Right lobe of liver (tissue), 6 donors: ENCODE measurements around the gene R3HCC1L. TPM values are rescaled to one million over a fixed set of nuclear protein-coding genes. Genes with fewer than 3 reads are reported as not detected.
"Not testable (repeated sequence)": the region's sequence is repeated elsewhere in the genome, so short reads cannot be mapped to it uniquely, and the experiment has no call there.

Source experiments
- ATAC-seq, 4 donors: fragments of 200-7000 bp; cut with Tn5 transposase; one replicate each; pipeline ENCODE4 v1.9.1; 2020; ENCODE audit warnings: mild to moderate bottlenecking in 4 of 4, moderate library complexity in 4 of 4
- DNase-seq, 3 donors: peaks; one replicate each; pipeline ENCODE4 v3.0.0-alpha.2; 2020
- H3K27ac ChIP-seq, 3 donors: fragments of 200-600 bp; one replicate each; pipeline ENCODE4 v1.8.0; 2022
- H3K27me3 ChIP-seq, 2 donors: fragments of 200-600 bp; one replicate each; pipeline ENCODE4 v1.8.0; 2022
- H3K36me3 ChIP-seq, 4 donors: fragments of 200-600 bp; sonication (generic) in 1 of 4; one replicate each; pipeline versions ENCODE4 v1.5.1 to v1.8.0; 2017 to 2022; ENCODE audit warnings: control low read depth in 1 of 4
- H3K4me1 ChIP-seq, 4 donors: fragments of 200-600 bp; sonication (generic) in 1 of 4; one replicate each; pipeline versions ENCODE4 v1.5.1 to v1.8.0; 2017 to 2022; ENCODE audit warnings: control low read depth in 1 of 4
- H3K4me3 ChIP-seq, 3 donors: fragments of 200-600 bp; one replicate each; pipeline ENCODE4 v1.8.0; 2022
- H3K9me3 ChIP-seq, 4 donors: fragments of 200-600 bp; sonication (generic) in 1 of 4; one replicate each; pipeline versions ENCODE4 v1.5.1 to v1.8.0; 2017 to 2022; ENCODE audit warnings: control low read depth in 1 of 4
- CTCF ChIP-seq, 4 donors: fragments of 200-600 bp in 3 of 4; fragments of 450-650 bp in 1 of 4; IDR thresholded peaks; one replicate each; pipeline versions ENCODE4 v1.5.1 to v1.8.0; 2016 to 2022; ENCODE audit warnings: antibody characterized with exemption in 4 of 4, mild to moderate bottlenecking in 2 of 4
- POLR2A ChIP-seq: fragments of 450-650 bp; IDR thresholded peaks from one replicate; pipeline ENCODE4 v1.6.1; 2017; ENCODE audit warnings: antibody characterized with exemption, mild to moderate bottlenecking
- WGBS: methylation state at CpG from one replicate; pipeline ENCODE4 v1.1.6; 2018; ENCODE audit warnings: low coverage, low lambda C conversion rate; ENCODE audit not compliant: insufficient coverage; ENCODE audit errors: missing lambda C conversion rate; 5-methylcytosine and 5-hydroxymethylcytosine counted together
- intact Hi-C, 2 donors: fragments of 100-400 bp; cut with DNase I; formaldehyde crosslinking; loops; one replicate each; pipeline versions ENCODE4 v1.11.2 to v1.14.1; 2022
- total RNA-seq, 6 experiments: library from RNA; depleted of rRNA in 2 of 6; stranded (reverse); fragments of >200 nt in 2 of 6; fragmentation: NEBNext Ultra II Directional in 3 of 6; extraction: Animal tissue kit (Norgen Biotek cat#: 25700) in 3 of 6; gene quantifications; one replicate each; pipeline versions ENCODE4 v1.1.0 to v1.2.4, GENCODE V29; 2016 to 2023
- donor health status: DM: no; HTN: yes; CAD: no.
- donor health status: DM: no; HTN: no; CAD: no.
- donor health status: DM: no; HTN: no; CAD: no.
- donor health status: DM: no; HTN: yes; CAD: no.
- donor health status: DM: no; HTN: yes; CAD: no.

R3HCC1L gene
- total RNA-seq, 6 experiments from 2014 or later: 5.0 to 6.5 (median 5.5) TPM

- Histone ChIP-seq H3K27me3 (no peaks in the 10 kb centered on the region), H3K4me1 (no peaks in the 10 kb centered on the region), H3K27ac (no peak overlapping the region), H3K4me3 (no peak overlapping the region), H3K9me3 (no peaks in the 10 kb centered on the region), H3K36me3 (no peaks in the 10 kb centered on the region)
- WGBS: 43% methylated on average over 4 of the region's 6 CpGs
- intact Hi-C loops: no loop called here
- no peak for TF ChIP-seq POLR2A
- TF ChIP-seq CTCF (IDR thresholded peaks at IDR 0.05): no peak
- DNase-seq (no peak), ATAC-seq (no peak)
These were observed 8.4 kb upstream of the R3HCC1L start for GRCh38 chr10:98125940-98126631.

DNA sequence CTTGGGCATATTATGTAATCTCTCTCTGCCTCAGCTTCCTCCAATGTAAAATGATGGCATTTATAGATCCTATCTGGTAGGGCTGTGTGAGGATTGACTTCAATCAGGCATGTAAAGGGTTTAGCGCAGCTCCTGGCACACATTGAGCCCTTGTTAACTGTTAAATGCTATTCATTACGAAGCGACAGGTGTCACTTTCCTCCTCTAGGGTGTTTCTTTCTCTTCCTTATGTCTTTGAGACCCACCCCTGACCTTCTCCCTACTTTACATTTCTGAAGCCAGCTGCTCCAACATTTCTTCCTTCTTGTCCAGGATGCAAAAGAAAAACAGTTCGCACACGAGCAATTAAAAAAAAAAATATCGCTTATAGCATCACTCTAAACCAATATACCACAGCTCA is 5.7 kb upstream of the R3HCC1L start:
- no peak overlapping the region for H3K27ac ChIP-seq
- no peak overlapping the region for H3K4me3 ChIP-seq
- no peak for TF ChIP-seq POLR2A
- no peak for TF ChIP-seq CTCF (IDR thresholded peaks at IDR 0.05)
- no peaks in the 10 kb centered on the region for H3K36me3 ChIP-seq
- no peak for DNase-seq
- H3K27me3 ChIP-seq: no peaks in the 10 kb centered on the region
- no peaks in the 10 kb centered on the region for H3K9me3 ChIP-seq
- intact Hi-C loops: no loop called here
- ATAC-seq: no peak
- WGBS: 69% methylated on average over 6 of the region's 6 CpGs
- no peaks in the 10 kb centered on the region for H3K4me1 ChIP-seq

GRCh38 chr10:98131619-98132018 is 2.8 kb upstream of the R3HCC1L start:
- Histone ChIP-seq H3K36me3 (no peaks in the 10 kb centered on the region), H3K27me3 (no peaks in the 10 kb centered on the region), H3K9me3 (no peaks in the 10 kb centered on the region), H3K4me3 (no peak overlapping the region), H3K4me1 (peaks cover 0 to 10% (median 0%) of the 10 kb centered on the region in 4 donors), H3K27ac (no peak overlapping the region)
- intact Hi-C loops: no loop called here
- no peak for DNase-seq
- ATAC-seq: no peak
- no peak for TF ChIP-seq CTCF (IDR thresholded peaks at IDR 0.05)
- TF ChIP-seq POLR2A: no peak
- WGBS: 80% methylated on average over 3 of the region's 3 CpGs

DNA sequence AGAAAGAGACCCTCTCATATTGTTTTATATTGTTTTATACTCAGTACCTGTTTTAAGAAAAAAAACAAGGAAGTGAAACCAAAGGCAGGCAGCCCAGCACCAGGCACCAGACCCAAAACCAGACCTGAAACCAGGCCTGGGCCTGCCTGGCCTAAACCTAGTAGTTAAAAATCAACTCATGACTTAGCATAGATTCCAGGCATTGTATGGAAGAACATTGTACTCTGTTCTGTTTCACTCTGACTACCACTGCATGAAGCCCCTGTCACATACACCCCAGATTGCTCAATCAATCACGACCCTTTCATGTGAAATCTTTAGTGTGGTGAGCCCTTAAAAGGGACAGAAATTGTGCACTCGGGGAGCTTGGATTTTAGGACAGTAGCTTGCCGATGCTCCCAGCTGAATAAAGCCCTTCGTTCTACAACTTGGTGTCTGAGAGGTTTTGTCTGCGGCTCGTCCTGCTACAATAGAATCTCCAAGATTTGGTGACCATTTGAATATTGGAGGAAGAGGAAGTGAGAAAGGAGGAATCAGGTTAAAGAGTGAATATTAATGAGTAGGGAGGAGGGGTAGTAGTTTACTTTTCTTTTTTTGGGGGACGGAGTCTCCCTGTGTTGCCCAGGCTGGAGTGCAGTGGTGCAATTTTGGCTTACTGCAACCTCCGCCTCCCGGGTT is 1.2 kb upstream of the R3HCC1L start:
- H3K4me3 ChIP-seq, intact Hi-C loops, H3K27me3 ChIP-seq, H3K36me3 ChIP-seq, H3K27ac ChIP-seq, H3K4me1 ChIP-seq, ATAC-seq, H3K9me3 ChIP-seq, DNase-seq: not testable (repeated sequence)
- 88% methylated on average over 5 of the region's 9 CpGs for WGBS

DNA sequence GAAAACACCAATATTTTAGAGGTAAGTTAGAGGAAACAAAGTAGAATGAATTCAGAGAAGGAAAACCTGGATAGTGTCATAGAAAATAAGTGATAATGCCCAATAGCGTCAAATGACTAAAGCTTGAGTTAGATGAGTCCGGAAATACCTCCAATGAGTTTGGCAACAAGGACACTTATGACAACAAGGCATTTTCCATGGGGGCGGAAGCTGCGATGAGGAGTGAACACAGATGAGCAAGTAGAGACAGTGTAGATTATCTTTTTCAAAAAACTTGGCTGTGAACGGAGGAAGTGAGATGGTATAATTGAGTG is 383 bp upstream of the R3HCC1L start:
- intact Hi-C loops: no loop called here
- H3K27me3 ChIP-seq: no peaks in the 10 kb centered on the region
- 73% methylated on average over 5 of the region's 5 CpGs for WGBS

More for the DNA sequence above, 383 bp upstream of the R3HCC1L start:
- Histone ChIP-seq H3K4me3 (peak overlapping the region; percentile 83 to 88 (median 88)), H3K9me3 (no peaks in the 10 kb centered on the region), H3K4me1 (peaks cover 0 to 10% (median 2%) of the 10 kb centered on the region in 4 donors), H3K27ac (peak overlapping the region in 1 of 3 donors; percentile 97), H3K36me3 (no peaks in the 10 kb centered on the region)
- ATAC-seq (no peak), DNase-seq (no peak)
- TF ChIP-seq CTCF (IDR thresholded peaks at IDR 0.05) (no peak), POLR2A (no peak)
